ENCODE results near the gene HOXB5.

HOXB5 gene

GRCh38 chr17:48617471-48618255, 24.1 kb upstream of the HOXB5 start:
- no peak for DNase-seq (ENCODE audit: low read depth in 2 of 2, low spot score in 1 of 2)

- no peak for DNase-seq (ENCODE audit: low read depth in 2 of 2, low spot score in 1 of 2)
These were observed 23.3 kb upstream of the HOXB5 start for GRCh38 chr17:48616717-48617470.

GRCh38 chr17:48615963-48616716, 22.6 kb upstream of the HOXB5 start:
- DNase-seq (ENCODE audit: low read depth in 2 of 2, low spot score in 1 of 2): no peak

- no peak for DNase-seq (ENCODE audit: low read depth in 2 of 2, low spot score in 1 of 2)
These were observed 21.7 kb upstream of the HOXB5 start, which contains the start of gene HOXB8 for GRCh38 chr17:48615047-48615962. HOXB8 (minus strand) TSS chr17:48615292; CDS start chr17:48614704, 588 bp downstream.

GRCh38 chr17:48613862-48614694, 20.5 kb upstream of the HOXB5 start:
- DNase-seq (ENCODE audit: low read depth in 2 of 2, low spot score in 1 of 2): no peak

GRCh38 chr17:48612854-48613691, 19.5 kb upstream of the HOXB5 start:
- DNase-seq (ENCODE audit: low read depth in 2 of 2, low spot score in 1 of 2): no peak

- DNase-seq (ENCODE audit: low read depth in 2 of 2, low spot score in 1 of 2): no peak
These were observed 18.9 kb upstream of the HOXB5 start for GRCh38 chr17:48612456-48612853.

- DNase-seq (ENCODE audit: low read depth in 2 of 2, low spot score in 1 of 2): no peak
These were observed 18.3 kb upstream of the HOXB5 start for GRCh38 chr17:48611681-48612455.

GRCh38 chr17:48611213-48611612, 17.6 kb upstream of the HOXB5 start:
- no peak for DNase-seq (ENCODE audit: low read depth in 2 of 2, low spot score in 1 of 2)

GRCh38 chr17:48610282-48611211, 17.0 kb upstream of the HOXB5 start, which contains the start of gene HOXB7:
HOXB7 (minus strand) TSS chr17:48611017; CDS start chr17:48610918, 99 bp downstream.
- peak in 1 of 2 donors; percentile 38 for DNase-seq (ENCODE audit: low read depth in 2 of 2, low spot score in 1 of 2)

- DNase-seq (ENCODE audit: low read depth in 2 of 2, low spot score in 1 of 2): no peak
These were observed 16.2 kb upstream of the HOXB5 start for GRCh38 chr17:48609759-48610281.

- no peak for DNase-seq (ENCODE audit: low read depth in 2 of 2, low spot score in 1 of 2)
These were observed 15.5 kb upstream of the HOXB5 start for GRCh38 chr17:48609033-48609432.

- no peak for DNase-seq (ENCODE audit: low read depth in 2 of 2, low spot score in 1 of 2)
These were observed 14.9 kb upstream of the HOXB5 start for GRCh38 chr17:48608494-48608834.

GRCh38 chr17:48606892-48607614, 13.5 kb upstream of the HOXB5 start:
- no peak for DNase-seq (ENCODE audit: low read depth in 2 of 2, low spot score in 1 of 2)

GRCh38 chr17:48605991-48606891, 12.7 kb upstream of the HOXB5 start:
- no peak for DNase-seq (ENCODE audit: low read depth in 2 of 2, low spot score in 1 of 2)
